ENCODE results near the gene ARL15. TPM values are rescaled to one million over a fixed set of nuclear protein-coding genes. Genes with fewer than 3 reads are reported as not detected.

The ARL15 gene
- total and polyA plus RNA-seq, 7 experiments from 2014 or later: 9.6 to 17.1 (median 13.6) TPM

DNA sequence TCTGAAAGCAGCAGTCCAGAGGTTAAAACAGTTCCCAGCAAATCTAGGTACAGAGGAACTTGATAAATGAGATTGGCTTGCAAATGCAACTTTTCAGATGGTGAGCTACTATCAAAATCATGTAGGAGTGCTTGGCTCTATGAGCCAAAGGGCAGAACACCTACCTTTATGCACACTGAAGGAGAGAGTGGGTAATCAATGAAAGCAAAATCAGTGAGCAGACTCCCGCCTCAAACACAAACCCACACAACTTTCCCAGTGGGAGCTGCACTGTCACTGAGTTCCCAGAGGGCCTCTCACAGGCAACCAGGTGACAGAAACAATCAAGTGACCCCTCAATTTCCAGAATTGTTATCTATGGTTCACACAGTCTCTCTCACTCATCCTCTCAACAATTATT lies 8.5 kb downstream of the ARL15 start:
- intact Hi-C loops (cut with micrococcal nuclease): loop anchor here in 1 of 2 donors (10.0 kb wide), 1 partner anchor 1497 kb away; no protein-coding TSS in a partner anchor
- DNase-seq (no peak), ATAC-seq (no peak)
- Mint-ChIP-seq H3K4me3 (no peak overlapping the region), H3K27ac (no peak overlapping the region), H3K4me1 (peaks cover 24 to 67% (median 46%) of the 10 kb centered on the region in 7 donors), H3K9me3 (no peaks in the 10 kb centered on the region), H3K27me3 (no peaks in the 10 kb centered on the region), H3K36me3 (peaks cover 0 to 8% (median 4%) of the 10 kb centered on the region in 5 donors)
- Histone ChIP-seq H3K36me3 (ENCODE audit: control insufficient read depth in 2 of 3, insufficient read depth in 3 of 3, low read length in 3 of 3) (no peaks in the 10 kb centered on the region), H3K9me3 (ENCODE audit: control insufficient read depth in 2 of 3, low read length in 3 of 3) (no peaks in the 10 kb centered on the region), H3K4me3 (ENCODE audit: low read length) (no peak overlapping the region), H3K27me3 (ENCODE audit: control insufficient read depth in 2 of 2, insufficient read depth in 2 of 2, low read length in 2 of 2) (no peaks in the 10 kb centered on the region), H3K27ac (ENCODE audit: low read depth, low read length) (no peak overlapping the region), H3K4me1 (ENCODE audit: control insufficient read depth in 2 of 2, insufficient read depth in 2 of 2, low read length in 2 of 2) (no peaks in the 10 kb centered on the region)
- CTCF ChIA-PET: interaction anchor here (0.7 kb wide), 1 partner anchor 26 kb away, joined by 3 read pairs; no protein-coding TSS in a partner anchor
- POLR2A ChIA-PET: interaction anchor here (1.2 kb wide), 1 partner anchor 8 kb away, joined by 4 read pairs; the partner anchor contains the start of gene ARL15

DNA sequence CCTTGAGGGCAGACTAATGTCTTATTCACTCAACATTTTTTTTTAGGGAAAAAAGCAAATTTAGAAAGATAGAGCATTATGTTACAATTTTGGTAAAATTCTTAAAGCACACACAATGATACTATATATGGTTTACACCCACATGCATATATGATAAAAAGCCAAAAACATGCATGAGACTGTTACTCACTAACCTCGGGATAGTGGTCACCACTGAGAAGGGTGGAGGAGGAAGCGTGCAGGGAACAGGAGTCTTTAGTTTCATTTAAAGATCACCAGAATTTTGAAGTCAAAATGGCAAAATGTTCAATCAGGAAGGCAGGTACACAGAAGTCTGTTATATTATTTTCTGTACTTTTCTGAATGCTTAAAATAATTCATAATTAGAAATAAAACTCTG lies 9.2 kb downstream of the ARL15 start:
- DNase-seq (no peak), ATAC-seq (no peak)
- Histone ChIP-seq H3K4me1 (ENCODE audit: control insufficient read depth in 2 of 2, insufficient read depth in 2 of 2, low read length in 2 of 2) (no peaks in the 10 kb centered on the region), H3K36me3 (ENCODE audit: control insufficient read depth in 2 of 3, insufficient read depth in 3 of 3, low read length in 3 of 3) (no peaks in the 10 kb centered on the region), H3K27me3 (ENCODE audit: control insufficient read depth in 2 of 2, insufficient read depth in 2 of 2, low read length in 2 of 2) (no peaks in the 10 kb centered on the region), H3K9me3 (ENCODE audit: control insufficient read depth in 2 of 3, low read length in 3 of 3) (no peaks in the 10 kb centered on the region), H3K27ac (ENCODE audit: low read depth, low read length) (no peak overlapping the region), H3K4me3 (ENCODE audit: low read length) (no peak overlapping the region)
- Mint-ChIP-seq H3K4me3 (no peak overlapping the region), H3K27me3 (no peaks in the 10 kb centered on the region), H3K36me3 (peaks cover 0 to 8% (median 4%) of the 10 kb centered on the region in 5 donors), H3K27ac (no peak overlapping the region), H3K9me3 (no peaks in the 10 kb centered on the region), H3K4me1 (peaks cover 22 to 67% (median 46%) of the 10 kb centered on the region in 7 donors)
- intact Hi-C loops (cut with micrococcal nuclease): loop anchor here in 1 of 2 donors (10.0 kb wide), 1 partner anchor 1496 kb away; no protein-coding TSS in a partner anchor
- ChIA-PET CTCF (interaction anchor here (0.7 kb wide), 1 partner anchor 26 kb away, joined by 3 read pairs; no protein-coding TSS in a partner anchor), POLR2A (interaction anchor here (0.7 to 1.2 kb wide), 2 partner anchors 9 to 22 kb away, joined by 4 read pairs; partner anchors contain the start of gene ARL15)

DNA sequence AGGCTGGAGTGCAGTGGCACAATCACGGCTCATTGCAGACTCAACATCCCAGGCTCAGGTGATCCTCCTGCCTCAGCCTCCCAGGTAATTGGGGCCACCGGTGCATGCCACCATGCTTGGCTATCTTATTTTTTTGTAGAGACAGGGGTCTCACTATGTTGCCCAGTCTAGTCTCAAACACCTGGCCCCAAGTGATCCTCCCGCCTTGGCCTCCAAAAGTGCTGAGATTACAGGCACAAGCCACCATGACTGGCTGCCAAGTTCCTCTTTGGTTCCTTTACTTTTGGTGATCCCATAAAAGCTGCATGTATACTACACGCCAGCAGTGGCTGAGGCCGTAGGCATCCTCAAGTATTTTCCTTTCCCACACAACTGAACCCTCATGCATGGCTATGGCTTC lies 11.4 kb downstream of the ARL15 start:
- no peak overlapping the region for H3K4me3 ChIP-seq (ENCODE audit: low read length)
- H3K27me3 ChIP-seq (ENCODE audit: control insufficient read depth in 2 of 2, insufficient read depth in 2 of 2, low read length in 2 of 2): no peaks in the 10 kb centered on the region
- H3K9me3 ChIP-seq (ENCODE audit: control insufficient read depth in 2 of 3, low read length in 3 of 3): no peaks in the 10 kb centered on the region
- no peak overlapping the region for H3K4me3 Mint-ChIP-seq
- peaks cover 0 to 8% (median 3%) of the 10 kb centered on the region in 5 donors for H3K36me3 Mint-ChIP-seq
- H3K27ac ChIP-seq (ENCODE audit: low read depth, low read length): no peak overlapping the region
- ATAC-seq: no peak
- CTCF ChIA-PET: no interaction called here
- H3K27me3 Mint-ChIP-seq: no peaks in the 10 kb centered on the region
- peaks cover 22 to 85% (median 66%) of the 10 kb centered on the region in 7 donors for H3K4me1 Mint-ChIP-seq
- POLR2A ChIA-PET: interaction anchor here (2.0 kb wide), 1 partner anchor 11 kb away, joined by 6 read pairs; the partner anchor contains the start of gene ARL15
- intact Hi-C loops (cut with micrococcal nuclease): no loop called here
- no peaks in the 10 kb centered on the region for H3K4me1 ChIP-seq (ENCODE audit: control insufficient read depth in 2 of 2, insufficient read depth in 2 of 2, low read length in 2 of 2)
- H3K27ac Mint-ChIP-seq: peak overlapping the region in 1 of 9 donors; percentile 3
- H3K36me3 ChIP-seq (ENCODE audit: control insufficient read depth in 2 of 3, insufficient read depth in 3 of 3, low read length in 3 of 3): no peaks in the 10 kb centered on the region
- no peak for DNase-seq
- no peaks in the 10 kb centered on the region for H3K9me3 Mint-ChIP-seq

DNA sequence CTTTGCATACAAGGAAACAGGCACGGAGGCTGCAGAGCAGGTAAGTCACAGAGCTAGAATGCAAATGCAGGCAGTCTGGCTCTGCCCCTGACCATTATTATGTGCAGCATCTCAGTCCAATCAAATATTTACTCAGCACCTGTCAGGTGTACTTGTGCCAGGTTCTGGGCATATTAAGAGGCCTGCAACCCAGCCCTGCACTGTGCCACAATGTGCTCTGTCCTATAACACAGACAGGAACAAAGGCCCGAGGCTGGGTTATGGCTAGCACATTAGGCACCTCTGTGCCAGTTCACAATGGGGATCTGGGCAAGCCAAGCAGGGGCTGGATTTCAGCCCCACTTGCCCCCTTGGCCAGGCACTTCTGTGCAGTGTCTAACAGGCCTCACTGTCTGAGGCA lies 14.0 kb downstream of the ARL15 start:
- CTCF ChIA-PET: no interaction called here

DNA sequence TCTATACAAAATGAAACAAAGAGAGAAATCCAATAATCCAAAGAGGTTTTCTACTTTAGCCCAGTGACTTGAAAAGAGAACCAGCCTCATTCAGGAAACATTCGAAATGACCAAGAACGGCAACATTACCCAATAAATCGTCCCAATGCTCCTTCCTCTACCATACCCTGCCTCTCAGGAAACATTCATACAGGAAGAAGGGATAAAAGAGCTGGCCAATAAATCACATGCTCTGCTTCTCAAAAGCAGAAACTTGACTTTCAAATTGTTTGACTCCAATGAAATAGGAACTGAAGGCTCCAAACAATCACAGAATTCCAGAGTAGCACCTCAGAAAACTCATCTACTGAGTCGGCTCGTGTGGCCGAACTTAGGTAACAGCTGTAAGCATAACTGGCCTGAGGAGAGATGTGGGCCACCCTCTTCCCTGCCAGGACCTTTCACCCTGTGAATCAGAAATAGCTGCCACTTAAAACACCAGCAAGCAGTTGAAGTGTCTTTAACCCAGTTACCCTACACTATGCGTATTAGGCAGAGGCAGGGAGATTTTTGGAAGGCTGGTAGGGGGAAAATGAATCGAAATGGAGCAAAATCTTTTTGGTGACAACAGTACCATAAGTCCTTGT lies 14.6 kb downstream of the ARL15 start:
- peaks cover 0 to 8% (median 2%) of the 10 kb centered on the region in 5 donors for H3K36me3 Mint-ChIP-seq
- Histone ChIP-seq H3K4me3 (ENCODE audit: low read length) (no peak overlapping the region), H3K27ac (ENCODE audit: low read depth, low read length) (no peak overlapping the region), H3K36me3 (ENCODE audit: control insufficient read depth in 2 of 3, insufficient read depth in 3 of 3, low read length in 3 of 3) (no peaks in the 10 kb centered on the region), H3K9me3 (ENCODE audit: control insufficient read depth in 2 of 3, low read length in 3 of 3) (no peaks in the 10 kb centered on the region), H3K27me3 (ENCODE audit: control insufficient read depth in 2 of 2, insufficient read depth in 2 of 2, low read length in 2 of 2) (no peaks in the 10 kb centered on the region), H3K4me1 (ENCODE audit: control insufficient read depth in 2 of 2, insufficient read depth in 2 of 2, low read length in 2 of 2) (no peaks in the 10 kb centered on the region)
- ChIA-PET POLR2A (interaction anchor here (0.8 kb wide), 1 partner anchor 194 kb away, joined by 3 read pairs; no protein-coding TSS in a partner anchor), CTCF (no interaction called here)
- peaks cover 3 to 76% (median 56%) of the 10 kb centered on the region in 7 donors for H3K4me1 Mint-ChIP-seq
- ATAC-seq: peak; percentile 26
- no peak overlapping the region for H3K27ac Mint-ChIP-seq
- no peak overlapping the region for H3K4me3 Mint-ChIP-seq
- no peaks in the 10 kb centered on the region for H3K27me3 Mint-ChIP-seq
- intact Hi-C loops (cut with micrococcal nuclease): no loop called here
- DNase-seq: no peak
- no peaks in the 10 kb centered on the region for H3K9me3 Mint-ChIP-seq

More for the DNA sequence above, 14.0 kb downstream of the ARL15 start:
- Mint-ChIP-seq H3K27me3 (no peaks in the 10 kb centered on the region), H3K27ac (no peak overlapping the region), H3K36me3 (peaks cover 0 to 8% (median 3%) of the 10 kb centered on the region in 5 donors), H3K4me1 (peaks cover 9 to 81% (median 60%) of the 10 kb centered on the region in 7 donors), H3K4me3 (no peak overlapping the region), H3K9me3 (no peaks in the 10 kb centered on the region)
- H3K4me3 ChIP-seq (ENCODE audit: low read length): no peak overlapping the region
- no peaks in the 10 kb centered on the region for H3K9me3 ChIP-seq (ENCODE audit: control insufficient read depth in 2 of 3, low read length in 3 of 3)
- H3K27ac ChIP-seq (ENCODE audit: low read depth, low read length): no peak overlapping the region
- DNase-seq (no peak), ATAC-seq (no peak)
- POLR2A ChIA-PET: interaction anchor here (0.8 kb wide), 1 partner anchor 194 kb away, joined by 3 read pairs; no protein-coding TSS in a partner anchor
- no peaks in the 10 kb centered on the region for H3K27me3 ChIP-seq (ENCODE audit: control insufficient read depth in 2 of 2, insufficient read depth in 2 of 2, low read length in 2 of 2)
- intact Hi-C loops (cut with micrococcal nuclease): no loop called here
- no peaks in the 10 kb centered on the region for H3K36me3 ChIP-seq (ENCODE audit: control insufficient read depth in 2 of 3, insufficient read depth in 3 of 3, low read length in 3 of 3)
- no peaks in the 10 kb centered on the region for H3K4me1 ChIP-seq (ENCODE audit: control insufficient read depth in 2 of 2, insufficient read depth in 2 of 2, low read length in 2 of 2)

DNA sequence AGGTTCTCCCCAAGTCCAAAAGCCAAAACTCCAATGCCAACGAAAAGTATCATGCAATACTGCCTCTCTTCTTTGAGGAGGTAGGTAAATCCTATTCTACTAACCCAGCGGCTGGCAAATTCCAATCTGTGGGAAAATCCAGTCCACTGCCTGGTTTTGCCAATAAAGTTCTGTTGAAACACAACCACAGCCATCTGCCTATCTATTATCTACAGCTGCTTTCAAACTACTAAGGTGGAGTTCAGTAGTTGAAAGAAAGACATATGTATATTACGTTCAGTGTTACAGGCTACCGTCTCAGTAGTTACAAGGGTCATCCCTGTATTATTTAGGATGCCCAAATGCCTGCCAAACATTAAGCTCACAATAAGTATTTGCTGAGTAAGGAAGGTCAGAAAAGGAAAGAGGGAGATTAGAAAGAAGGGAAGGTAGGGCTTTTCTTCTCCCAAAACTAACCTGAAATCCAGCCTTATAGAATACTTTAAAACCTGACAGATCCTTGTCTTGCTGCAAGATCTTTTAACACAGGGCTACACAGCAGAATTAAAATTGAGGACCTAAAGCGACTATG lies 16.2 kb downstream of the ARL15 start:
- peaks cover 0 to 3% (median 0%) of the 10 kb centered on the region in 11 donors for H3K9me3 Mint-ChIP-seq
- peaks cover 2 to 70% (median 45%) of the 10 kb centered on the region in 7 donors for H3K4me1 Mint-ChIP-seq
- H3K27ac ChIP-seq (ENCODE audit: low read depth, low read length): no peak overlapping the region
- no peaks in the 10 kb centered on the region for H3K27me3 ChIP-seq (ENCODE audit: control insufficient read depth in 2 of 2, insufficient read depth in 2 of 2, low read length in 2 of 2)
- ATAC-seq (no peak), DNase-seq (no peak)
- H3K4me3 ChIP-seq (ENCODE audit: low read length): no peak overlapping the region
- no peaks in the 10 kb centered on the region for H3K4me1 ChIP-seq (ENCODE audit: control insufficient read depth in 2 of 2, insufficient read depth in 2 of 2, low read length in 2 of 2)
- intact Hi-C loops (cut with micrococcal nuclease): no loop called here
- no peaks in the 10 kb centered on the region for H3K9me3 ChIP-seq (ENCODE audit: control insufficient read depth in 2 of 3, low read length in 3 of 3)
- CTCF ChIA-PET: no interaction called here
- H3K4me3 Mint-ChIP-seq: no peak overlapping the region
- peak overlapping the region in 2 of 9 donors; percentile 12 to 50 for H3K27ac Mint-ChIP-seq
- no peaks in the 10 kb centered on the region for H3K27me3 Mint-ChIP-seq
- H3K36me3 Mint-ChIP-seq: peaks cover 0 to 7% (median 0%) of the 10 kb centered on the region in 5 donors
- POLR2A ChIA-PET: no interaction called here
- no peaks in the 10 kb centered on the region for H3K36me3 ChIP-seq (ENCODE audit: control insufficient read depth in 2 of 3, insufficient read depth in 3 of 3, low read length in 3 of 3)

All from naive thymus-derived CD4-positive, alpha-beta T cell (primary cell).